ENCODE results near the gene PARVB. TPM values are rescaled to one million over a fixed set of nuclear protein-coding genes. Genes with fewer than 3 reads are reported as not detected.
"Not testable (repeated sequence)": the region's sequence is repeated elsewhere in the genome, so short reads cannot be mapped to it uniquely, and the experiment has no call there.

Gene PARVB
- total and polyA plus RNA-seq, 4 donors = 7.9 to 34.6 (median 20.2) TPM

DNA sequence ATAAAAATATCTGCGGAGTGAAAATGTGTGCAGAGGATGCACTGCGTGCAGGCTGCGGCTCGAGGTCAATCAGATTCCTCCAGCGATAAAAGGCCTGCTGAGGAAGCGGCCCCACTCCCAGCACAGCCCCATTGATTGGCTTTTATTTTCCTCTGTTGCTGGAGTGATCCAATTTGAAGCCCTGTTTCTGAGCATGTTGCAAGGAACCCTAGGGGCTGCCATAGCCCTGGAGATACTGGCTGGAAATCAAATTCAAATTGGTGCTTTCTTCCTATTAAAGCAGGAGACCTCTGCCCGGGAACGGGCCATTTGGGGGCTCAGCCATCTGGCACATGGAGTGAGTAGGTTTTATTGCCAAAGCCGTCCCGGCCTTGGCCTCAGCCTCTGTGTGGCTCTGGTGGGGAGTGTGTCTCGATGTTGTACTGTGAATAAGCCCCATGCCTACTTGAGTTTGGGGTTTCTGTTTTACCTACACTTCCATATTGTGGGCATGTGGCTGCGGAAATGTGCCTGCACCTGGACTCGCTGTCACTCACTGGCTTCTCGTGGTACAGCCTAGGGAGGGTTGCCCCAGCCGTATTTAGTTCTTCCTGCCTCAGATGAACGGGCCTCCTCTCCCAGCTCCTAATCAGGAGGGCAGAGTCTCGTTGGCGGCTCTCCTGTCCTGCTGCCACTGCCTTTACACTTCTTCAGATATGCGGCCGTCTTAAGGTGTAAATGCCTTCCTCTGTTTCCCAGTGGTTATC lies 25.6 kb downstream of the PARVB start:
- no peaks in the 10 kb centered on the region for H3K4me1 ChIP-seq (ENCODE audit: control insufficient read depth in 1 of 2, insufficient read depth in 2 of 2, low read length in 2 of 2)
- H3K27me3 ChIP-seq (ENCODE audit: control insufficient read depth in 1 of 2, insufficient read depth in 2 of 2, low read length in 1 of 2) = no peaks in the 10 kb centered on the region
- 58 to 62% methylated on average over 20 of the region's 20 CpGs for whole genome bisulfite sequencing, 2 donors
- ATAC-seq (ENCODE audit: low FRiP score) (peak; percentile 33), DNase-seq (no peak)
- no peaks in the 10 kb centered on the region for H3K36me3 ChIP-seq (ENCODE audit: control insufficient read depth in 1 of 2, insufficient read depth in 2 of 2, low read length in 1 of 2)
- no peak overlapping the region for H3K4me3 ChIP-seq (ENCODE audit: low read length in 2 of 2)
- H3K27ac ChIP-seq (ENCODE audit: low read depth in 1 of 2, low read length in 2 of 2) = no peak overlapping the region
- intact Hi-C loops (cut with DNase I) = no loop called here
- no peaks in the 10 kb centered on the region for H3K9me3 ChIP-seq (ENCODE audit: control insufficient read depth, low read length)

GRCh38 chr22:44050766-44051355 lies 26.8 kb downstream of the PARVB start:
- H3K9me3 ChIP-seq (ENCODE audit: control insufficient read depth, low read length) = no peaks in the 10 kb centered on the region
- no peak overlapping the region for H3K4me3 ChIP-seq (ENCODE audit: low read length in 2 of 2)
- intact Hi-C loops (cut with DNase I) = no loop called here
- DNase-seq = no peak
- no peak for ATAC-seq (ENCODE audit: low FRiP score)
- H3K4me1 ChIP-seq (ENCODE audit: control insufficient read depth in 1 of 2, insufficient read depth in 2 of 2, low read length in 2 of 2) = no peaks in the 10 kb centered on the region
- H3K27me3 ChIP-seq (ENCODE audit: control insufficient read depth in 1 of 2, insufficient read depth in 2 of 2, low read length in 1 of 2) = no peaks in the 10 kb centered on the region
- no peaks in the 10 kb centered on the region for H3K36me3 ChIP-seq (ENCODE audit: control insufficient read depth in 1 of 2, insufficient read depth in 2 of 2, low read length in 1 of 2)
- no peak overlapping the region for H3K27ac ChIP-seq (ENCODE audit: low read depth in 1 of 2, low read length in 2 of 2)
- WGBS, 2 donors = 81 to 87% methylated on average over 13 of the region's 13 CpGs

DNA sequence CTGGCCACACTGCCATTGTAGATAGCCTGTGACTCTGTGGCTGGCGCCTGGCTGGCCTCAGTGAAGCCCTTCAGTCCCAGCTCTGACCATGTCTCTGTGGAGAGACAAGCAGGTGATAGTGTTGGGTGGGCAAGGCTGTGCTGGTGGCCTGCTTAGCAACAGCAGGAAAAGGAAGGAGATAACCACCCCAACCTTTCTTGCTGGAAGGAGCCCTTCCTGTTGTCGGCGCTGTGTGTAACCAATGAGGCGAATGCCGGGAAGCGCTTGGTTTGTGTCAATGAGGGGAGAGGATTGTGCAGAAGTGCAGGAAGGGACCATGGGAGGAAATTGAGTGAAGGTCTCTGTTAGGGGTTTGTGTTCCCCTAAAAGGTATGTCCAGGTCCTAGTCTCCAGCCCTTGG lies 27.3 kb downstream of the PARVB start:
- no peak overlapping the region for H3K4me3 ChIP-seq (ENCODE audit: low read length in 2 of 2)
- H3K36me3 ChIP-seq (ENCODE audit: control insufficient read depth in 1 of 2, insufficient read depth in 2 of 2, low read length in 1 of 2) = no peaks in the 10 kb centered on the region
- intact Hi-C loops (cut with DNase I) = no loop called here
- no peaks in the 10 kb centered on the region for H3K27me3 ChIP-seq (ENCODE audit: control insufficient read depth in 1 of 2, insufficient read depth in 2 of 2, low read length in 1 of 2)
- no peaks in the 10 kb centered on the region for H3K4me1 ChIP-seq (ENCODE audit: control insufficient read depth in 1 of 2, insufficient read depth in 2 of 2, low read length in 2 of 2)
- DNase-seq = no peak
- 87 to 95% methylated on average over 6 of the region's 6 CpGs for WGBS, 2 donors
- H3K9me3 ChIP-seq (ENCODE audit: control insufficient read depth, low read length) = no peaks in the 10 kb centered on the region
- ATAC-seq (ENCODE audit: low FRiP score) = no peak
- H3K27ac ChIP-seq (ENCODE audit: low read depth in 1 of 2, low read length in 2 of 2) = no peak overlapping the region

- H3K9me3 ChIP-seq (ENCODE audit: control insufficient read depth, low read length) = no peaks in the 10 kb centered on the region
- no peak overlapping the region for H3K27ac ChIP-seq (ENCODE audit: low read depth in 1 of 2, low read length in 2 of 2)
- no peaks in the 10 kb centered on the region for H3K27me3 ChIP-seq (ENCODE audit: control insufficient read depth in 1 of 2, insufficient read depth in 2 of 2, low read length in 1 of 2)
- ATAC-seq (ENCODE audit: low FRiP score) (no peak), DNase-seq (no peak)
- H3K4me1 ChIP-seq (ENCODE audit: control insufficient read depth in 1 of 2, insufficient read depth in 2 of 2, low read length in 2 of 2) = no peaks in the 10 kb centered on the region
- intact Hi-C loops (cut with DNase I) = no loop called here
- no peaks in the 10 kb centered on the region for H3K36me3 ChIP-seq (ENCODE audit: control insufficient read depth in 1 of 2, insufficient read depth in 2 of 2, low read length in 1 of 2)
- WGBS, 2 donors = 85 to 87% methylated on average over 13 of the region's 13 CpGs
- H3K4me3 ChIP-seq (ENCODE audit: low read length in 2 of 2) = no peak overlapping the region
Observed at GRCh38 chr22:44051961-44052360, 27.9 kb downstream of the PARVB start.

DNA sequence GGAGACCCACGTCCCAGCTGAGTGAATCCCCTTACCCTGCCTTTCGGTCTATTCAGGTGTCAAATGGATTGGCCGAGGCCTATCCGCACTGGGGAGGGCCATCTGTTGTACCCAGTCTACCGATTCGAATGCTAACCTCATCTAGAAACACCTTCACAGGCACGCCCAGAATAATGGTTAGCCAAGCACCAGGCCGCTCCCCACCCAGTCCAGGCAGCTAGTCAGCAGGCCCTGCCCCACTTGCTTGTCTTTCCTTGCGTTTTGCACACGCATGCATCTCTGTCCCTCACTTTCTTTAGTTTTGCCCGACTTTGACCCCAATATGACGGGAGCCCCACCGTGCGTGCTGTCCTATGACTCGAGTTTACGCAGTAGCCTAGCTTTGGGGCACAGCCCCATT lies 31.7 kb downstream of the PARVB start:
- Histone ChIP-seq H3K4me3 (ENCODE audit: low read length in 2 of 2) (no peak overlapping the region), H3K27ac (ENCODE audit: low read depth in 1 of 2, low read length in 2 of 2) (no peak overlapping the region), H3K36me3 (ENCODE audit: control insufficient read depth in 1 of 2, insufficient read depth in 2 of 2, low read length in 1 of 2) (no peaks in the 10 kb centered on the region), H3K4me1 (ENCODE audit: control insufficient read depth in 1 of 2, insufficient read depth in 2 of 2, low read length in 2 of 2) (no peaks in the 10 kb centered on the region), H3K27me3 (ENCODE audit: control insufficient read depth in 1 of 2, insufficient read depth in 2 of 2, low read length in 1 of 2) (no peaks in the 10 kb centered on the region), H3K9me3 (ENCODE audit: control insufficient read depth, low read length) (no peaks in the 10 kb centered on the region)
- ATAC-seq (ENCODE audit: low FRiP score) = no peak
- WGBS, 2 donors = 94 to 95% methylated on average over 16 of the region's 16 CpGs
- intact Hi-C loops (cut with DNase I) = no loop called here
- no peak for DNase-seq

DNA sequence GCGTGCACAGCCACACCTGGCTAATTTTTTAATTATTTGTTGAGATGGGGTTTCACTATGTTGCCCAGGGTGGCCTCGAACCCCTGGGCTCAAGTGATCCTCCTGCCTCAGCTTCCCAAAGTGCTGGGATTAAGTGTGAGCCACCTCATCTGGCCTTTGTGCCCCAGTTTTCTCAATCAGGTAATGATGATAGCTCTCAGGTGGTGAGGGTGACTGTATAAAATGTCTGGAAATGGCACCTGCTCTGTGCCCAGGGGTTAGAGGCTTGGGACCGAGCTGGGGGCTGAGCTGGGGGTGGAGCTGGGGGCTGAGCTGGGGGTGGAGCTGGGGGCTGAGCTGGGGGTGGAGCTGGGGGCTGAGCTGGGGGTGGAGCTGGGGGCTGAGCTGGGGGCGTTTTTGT lies 32.5 kb downstream of the PARVB start:
- ATAC-seq (ENCODE audit: low FRiP score); H3K9me3 ChIP-seq (ENCODE audit: control insufficient read depth, low read length); H3K36me3 ChIP-seq (ENCODE audit: control insufficient read depth in 1 of 2, insufficient read depth in 2 of 2, low read length in 1 of 2); DNase-seq; H3K4me1 ChIP-seq (ENCODE audit: control insufficient read depth in 1 of 2, insufficient read depth in 2 of 2, low read length in 2 of 2); intact Hi-C loops (cut with DNase I); H3K4me3 ChIP-seq (ENCODE audit: low read length in 2 of 2); H3K27ac ChIP-seq (ENCODE audit: low read depth in 1 of 2, low read length in 2 of 2); H3K27me3 ChIP-seq (ENCODE audit: control insufficient read depth in 1 of 2, insufficient read depth in 2 of 2, low read length in 1 of 2): not testable (repeated sequence)
- WGBS, 2 donors = 54 to 56% methylated on average over 4 of the region's 4 CpGs

DNA sequence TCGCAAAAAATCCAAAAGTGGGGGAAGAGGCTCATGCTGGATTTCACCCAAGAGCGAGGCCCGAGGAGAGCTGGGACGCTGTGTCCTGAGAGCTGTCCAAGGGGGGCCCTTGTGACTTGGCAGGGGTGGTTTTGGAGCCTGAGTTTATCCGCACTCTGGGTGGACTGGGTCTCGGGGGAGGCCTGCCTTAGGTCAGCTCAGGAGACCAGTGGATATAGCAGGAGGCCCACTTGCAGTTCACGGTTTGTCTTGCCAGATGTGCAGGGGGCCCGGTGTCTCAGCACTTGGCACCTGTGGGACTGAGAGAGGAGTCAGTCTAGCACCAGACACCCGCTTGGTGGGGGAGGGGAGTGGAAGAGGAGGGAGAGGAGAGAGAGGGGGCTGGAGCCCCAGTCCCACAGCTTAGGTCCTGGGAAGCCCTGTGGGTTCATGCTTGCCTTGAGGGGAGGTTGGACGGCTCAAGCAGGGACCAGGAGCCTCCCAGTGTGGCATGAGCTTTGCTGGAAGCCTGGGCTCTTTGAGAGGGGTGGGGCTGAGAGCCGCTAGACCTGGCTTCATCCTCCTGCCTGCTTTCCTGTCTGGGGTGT lies 33.4 kb downstream of the PARVB start:
- 33 to 34% methylated on average over 11 of the region's 11 CpGs for WGBS, 2 donors
- Histone ChIP-seq H3K9me3 (ENCODE audit: control insufficient read depth, low read length) (no peaks in the 10 kb centered on the region), H3K36me3 (ENCODE audit: control insufficient read depth in 1 of 2, insufficient read depth in 2 of 2, low read length in 1 of 2) (no peaks in the 10 kb centered on the region), H3K27me3 (ENCODE audit: control insufficient read depth in 1 of 2, insufficient read depth in 2 of 2, low read length in 1 of 2) (no peaks in the 10 kb centered on the region), H3K27ac (ENCODE audit: low read depth in 1 of 2, low read length in 2 of 2) (no peak overlapping the region), H3K4me1 (ENCODE audit: control insufficient read depth in 1 of 2, insufficient read depth in 2 of 2, low read length in 2 of 2) (no peaks in the 10 kb centered on the region), H3K4me3 (ENCODE audit: low read length in 2 of 2) (no peak overlapping the region)
- ATAC-seq (ENCODE audit: low FRiP score) (peak; percentile 73), DNase-seq (no peak)
- intact Hi-C loops (cut with DNase I) = no loop called here

GRCh38 chr22:44063462-44064371 lies 39.6 kb downstream of the PARVB start:
- Histone ChIP-seq H3K4me1 (ENCODE audit: control insufficient read depth in 1 of 2, insufficient read depth in 2 of 2, low read length in 2 of 2) (no peaks in the 10 kb centered on the region), H3K27me3 (ENCODE audit: control insufficient read depth in 1 of 2, insufficient read depth in 2 of 2, low read length in 1 of 2) (no peaks in the 10 kb centered on the region), H3K36me3 (ENCODE audit: control insufficient read depth in 1 of 2, insufficient read depth in 2 of 2, low read length in 1 of 2) (no peaks in the 10 kb centered on the region), H3K9me3 (ENCODE audit: control insufficient read depth, low read length) (no peaks in the 10 kb centered on the region), H3K27ac (ENCODE audit: low read depth in 1 of 2, low read length in 2 of 2) (no peak overlapping the region), H3K4me3 (ENCODE audit: low read length in 2 of 2) (no peak overlapping the region)
- ATAC-seq (ENCODE audit: low FRiP score) (no peak), DNase-seq (no peak)
- 92 to 94% methylated on average over 35 of the region's 35 CpGs for WGBS, 2 donors
- intact Hi-C loops (cut with DNase I) = no loop called here
